Measurements from ENCODE around the gene KRTAP9-4.

- TF ChIP-seq GATA2 (IDR thresholded peaks at IDR 0.05; ENCODE audit: low read depth, low read length) = no peak
- no peak for TF ChIP-seq GATA3 (IDR thresholded peaks at IDR 0.05; ENCODE audit: low read depth, low read length)
Measured at GRCh38 chr17:41284043-41284442, 34.6 kb downstream of the KRTAP9-4 start.

All from SH-SY5Y (cell line).